ENCODE data around the gene HAS3. TPM values are rescaled to one million over a fixed set of nuclear protein-coding genes. Genes with fewer than 3 reads are reported as not detected.

The HAS3 gene
- total RNA-seq, 1 donor from 2014 or later, result not detected

DNA sequence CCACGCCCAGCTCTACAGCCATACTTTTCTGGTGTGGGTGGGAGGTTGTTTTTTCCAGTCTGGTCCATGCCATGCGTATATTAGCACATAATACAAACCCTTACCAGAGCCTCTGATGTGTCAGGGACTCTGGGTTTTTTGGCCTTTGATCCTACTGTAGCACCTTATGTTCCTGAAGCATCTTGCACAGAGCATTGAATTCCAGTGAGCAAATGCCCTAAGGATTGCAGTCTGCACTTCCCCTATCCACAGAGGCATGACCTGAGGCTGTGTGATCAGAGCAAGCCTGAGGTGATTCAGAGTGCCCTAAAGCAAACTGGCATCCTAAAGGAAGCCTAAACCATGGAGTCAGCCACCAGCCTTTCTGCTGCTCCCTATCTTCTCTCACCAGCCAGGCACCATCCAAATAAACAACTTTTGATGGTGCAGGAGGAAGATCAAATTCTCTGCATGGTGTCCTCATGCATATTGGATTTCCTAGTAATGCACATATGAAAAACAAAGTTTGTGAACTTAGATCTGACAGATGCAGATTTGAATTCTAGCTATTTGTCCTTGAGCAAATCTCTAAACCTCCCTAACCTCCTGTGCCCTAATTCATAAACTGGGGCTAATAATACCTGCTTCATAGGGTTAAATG lies 41.2 kb upstream of the HAS3 start:
- no peaks in the 10 kb centered on the region for H3K4me1 ChIP-seq
- intact Hi-C loops (cut with DNase I), result no loop called here
- H3K27ac ChIP-seq, result no peak overlapping the region
- no peak overlapping the region for H3K4me3 ChIP-seq
- TF ChIP-seq CTCF (IDR thresholded peaks at IDR 0.05), result no peak
- DNase-seq (ENCODE audit: low spot score in 2 of 2), result no peak
- H3K27me3 ChIP-seq, result no peaks in the 10 kb centered on the region
- no peaks in the 10 kb centered on the region for H3K9me3 ChIP-seq
- peaks cover 0 to 4% of the 10 kb centered on the region in 2 donors for H3K36me3 ChIP-seq

- no peaks in the 10 kb centered on the region for H3K9me3 ChIP-seq
- no peak for TF ChIP-seq CTCF (IDR thresholded peaks at IDR 0.05)
- H3K27ac ChIP-seq, result no peak overlapping the region
- intact Hi-C loops (cut with DNase I), result no loop called here
- no peaks in the 10 kb centered on the region for H3K4me1 ChIP-seq
- peaks cover 0 to 4% of the 10 kb centered on the region in 2 donors for H3K36me3 ChIP-seq
- H3K4me3 ChIP-seq, result no peak overlapping the region
- DNase-seq (ENCODE audit: low spot score in 2 of 2), result no peak
- no peaks in the 10 kb centered on the region for H3K27me3 ChIP-seq
These were observed 40.6 kb upstream of the HAS3 start for GRCh38 chr16:69064764-69065313.

GRCh38 chr16:69069504-69069903 lies 35.9 kb upstream of the HAS3 start:
- H3K27me3 ChIP-seq, result no peaks in the 10 kb centered on the region
- no peak for TF ChIP-seq CTCF (IDR thresholded peaks at IDR 0.05)
- H3K9me3 ChIP-seq, result no peaks in the 10 kb centered on the region
- no peak overlapping the region for H3K27ac ChIP-seq
- intact Hi-C loops (cut with DNase I), result no loop called here
- H3K4me1 ChIP-seq, result no peaks in the 10 kb centered on the region
- H3K36me3 ChIP-seq, result peaks cover 0 to 4% of the 10 kb centered on the region in 2 donors
- H3K4me3 ChIP-seq, result no peak overlapping the region
- no peak for DNase-seq (ENCODE audit: low spot score in 2 of 2)

DNA sequence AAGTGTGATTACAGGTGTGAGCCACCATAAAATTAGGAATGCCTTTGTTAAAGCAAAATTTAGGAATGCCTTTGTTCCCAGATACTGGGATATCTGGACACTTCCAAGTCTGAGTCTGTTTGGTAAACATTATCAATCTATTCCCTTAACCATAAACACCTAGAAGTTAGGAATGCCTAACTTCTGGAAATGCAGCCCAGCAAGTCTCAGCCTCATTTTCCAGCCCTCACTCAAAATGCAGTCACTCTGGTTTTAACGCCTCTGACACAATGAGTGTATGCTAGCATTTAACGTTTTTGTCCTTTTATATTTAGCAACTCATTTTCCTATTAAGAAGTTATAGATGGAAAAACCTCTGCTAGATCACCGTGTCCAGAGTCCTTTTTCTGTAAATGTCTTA lies 34.4 kb upstream of the HAS3 start:
- Histone ChIP-seq H3K4me1 (no peaks in the 10 kb centered on the region), H3K27ac (no peak overlapping the region), H3K9me3 (no peaks in the 10 kb centered on the region), H3K27me3 (no peaks in the 10 kb centered on the region), H3K4me3 (no peak overlapping the region), H3K36me3 (peaks cover 0 to 1% of the 10 kb centered on the region in 2 donors)
- intact Hi-C loops (cut with DNase I), result no loop called here
- no peak for DNase-seq (ENCODE audit: low spot score in 2 of 2)
- no peak for TF ChIP-seq CTCF (IDR thresholded peaks at IDR 0.05)

DNA sequence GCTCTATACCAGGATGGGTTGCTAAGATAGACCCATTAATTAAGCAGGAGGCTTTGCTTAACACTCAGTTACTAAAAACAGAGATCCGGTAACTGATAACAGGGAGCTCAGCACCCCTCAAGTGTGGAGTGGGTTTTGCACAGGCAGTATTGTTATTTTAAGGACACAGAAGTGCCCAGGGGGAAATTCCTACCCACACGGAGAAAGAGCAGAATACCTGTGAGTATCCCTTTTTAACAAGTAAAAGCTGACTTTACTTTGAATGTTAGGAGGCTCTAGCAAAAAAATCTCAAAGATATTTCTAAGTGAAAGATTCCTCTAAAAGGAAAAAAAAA lies 32.8 kb upstream of the HAS3 start:
- no peak for TF ChIP-seq CTCF (IDR thresholded peaks at IDR 0.05)
- Histone ChIP-seq H3K27me3 (no peaks in the 10 kb centered on the region), H3K36me3 (no peaks in the 10 kb centered on the region), H3K4me3 (no peak overlapping the region), H3K27ac (no peak overlapping the region), H3K9me3 (no peaks in the 10 kb centered on the region), H3K4me1 (no peaks in the 10 kb centered on the region)
- intact Hi-C loops (cut with DNase I), result no loop called here
- no peak for DNase-seq (ENCODE audit: low spot score in 2 of 2)

All from ascending aorta (tissue), 2 donors.